Activated CD8-positive, alpha-beta memory T cell treated with anti-CD3 and anti-CD28 coated beads, Interleukin-2, amount 10 ng/mL, durations not matched to agents 7 days and 5 days (primary cell): ENCODE results near the gene ST3GAL4. TPM values are rescaled to one million over a fixed set of nuclear protein-coding genes. Genes with fewer than 3 reads are reported as not detected.
"Not testable (repeated sequence)": the region's sequence is repeated elsewhere in the genome, so short reads cannot be mapped to it uniquely, and the experiment has no call there.

Experiments used
- ATAC-seq: fragments of 150-1000 bp; cut with Tn5 transposase; one replicate; pipeline ENCODE4 v1.10.0; 2021; ENCODE audit warnings: moderate library complexity
- CTCF ChIA-PET: fragments of 350-600 bp; sonication (Branson Sonifier 250); formaldehyde crosslinking; loops from one replicate; lab custom pipeline; 2021; ENCODE audit warnings: antibody characterized with exemption; lab: Charles Lee
- DNase-seq: peaks from one replicate; pipeline ENCODE4 v3.0.0-alpha.2; 2020
- H3K27ac Mint-ChIP-seq: one replicate; pipeline ENCODE4 v1.8.0; 2021; ENCODE audit warnings: mild to moderate bottlenecking, mixed read lengths
- H3K27me3 Mint-ChIP-seq: one replicate; pipeline ENCODE4 v1.8.0; 2021; ENCODE audit warnings: mixed read lengths
- H3K36me3 Mint-ChIP-seq: one replicate; pipeline ENCODE4 v1.8.0; 2021; ENCODE audit warnings: mild to moderate bottlenecking, mixed read lengths
- H3K4me1 Mint-ChIP-seq: one replicate; pipeline ENCODE4 v1.8.0; 2021; ENCODE audit warnings: mixed read lengths
- H3K4me3 Mint-ChIP-seq: one replicate; pipeline ENCODE4 v1.8.0; 2021; ENCODE audit warnings: mild to moderate bottlenecking, moderate library complexity, mixed read lengths
- H3K9me3 Mint-ChIP-seq: one replicate; pipeline ENCODE4 v1.8.0; 2022; ENCODE audit warnings: low read depth, mixed read lengths
- total RNA-seq, 2 experiments: library from RNA; stranded (reverse); gene quantifications; one replicate each; pipeline ENCODE4 v1.2.3, GENCODE V29; 2021

ST3GAL4 gene
- total RNA-seq, 2 experiments from 2014 or later: 8.8 to 11.5 TPM

DNA sequence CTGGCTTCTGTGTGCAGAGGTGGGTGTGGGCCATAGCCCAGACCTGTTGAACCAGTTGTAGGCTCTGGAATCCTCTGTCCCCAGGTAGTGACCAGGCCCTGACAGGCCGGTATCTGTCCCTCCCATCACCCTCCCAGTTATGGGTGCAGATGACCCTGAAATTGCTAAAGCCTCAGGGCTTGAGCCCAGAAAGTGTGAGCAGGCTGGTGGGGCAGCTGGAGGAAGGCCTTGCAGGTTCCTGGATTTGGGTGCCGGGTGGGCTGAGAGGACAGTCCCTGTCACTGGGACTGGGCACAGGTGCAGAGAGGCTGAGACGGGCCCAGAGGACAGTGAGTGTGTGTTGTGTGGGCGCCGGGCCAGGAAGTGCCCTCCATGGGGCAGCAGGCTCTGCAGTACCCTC lies 10.0 kb downstream of the ST3GAL4 start:
- H3K36me3 Mint-ChIP-seq, H3K27ac Mint-ChIP-seq, H3K9me3 Mint-ChIP-seq, H3K4me1 Mint-ChIP-seq, DNase-seq, H3K27me3 Mint-ChIP-seq, ATAC-seq, H3K4me3 Mint-ChIP-seq, CTCF ChIA-PET: not testable (repeated sequence)

DNA sequence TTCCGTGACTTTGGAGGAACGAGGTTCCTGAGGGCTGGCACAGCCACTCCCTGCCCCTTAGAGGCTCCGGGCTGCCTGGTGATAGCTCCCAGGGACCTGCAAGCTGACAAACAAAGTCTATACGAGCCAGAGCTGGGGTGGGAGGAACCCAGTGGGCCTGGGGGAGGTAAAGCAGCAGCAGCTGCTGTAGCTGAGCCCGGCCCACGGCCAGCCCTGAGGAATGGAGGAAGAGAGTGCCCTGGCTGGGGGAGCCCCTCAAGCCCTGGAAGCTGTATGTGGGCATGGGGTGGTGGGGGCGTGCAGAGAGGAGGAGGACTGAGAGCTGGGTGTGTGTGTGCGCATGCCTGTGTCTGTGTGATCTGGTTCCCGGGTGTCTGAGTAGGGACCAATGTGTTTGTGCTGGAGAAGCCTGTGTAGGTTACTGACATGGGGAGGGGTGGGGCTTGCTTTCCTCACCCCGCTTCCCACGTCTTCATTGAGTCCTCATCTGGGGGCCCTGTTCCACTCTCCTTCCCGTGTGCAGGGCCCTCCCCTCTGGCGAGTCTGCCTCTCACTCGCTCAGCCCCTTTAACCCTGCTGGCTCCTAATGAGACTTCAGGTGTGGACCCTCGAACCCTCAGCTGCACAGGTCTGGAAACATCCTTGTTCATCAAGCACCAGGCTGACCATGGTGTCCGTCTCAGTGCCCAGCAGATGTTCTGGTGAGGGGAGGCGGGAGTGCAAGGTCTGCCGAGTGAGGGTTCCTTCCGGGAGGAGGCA lies 10.8 kb downstream of the ST3GAL4 start:
- H3K9me3 Mint-ChIP-seq: no peaks in the 10 kb centered on the region
- no peaks in the 10 kb centered on the region for H3K27me3 Mint-ChIP-seq
- H3K27ac Mint-ChIP-seq: no peak overlapping the region
- DNase-seq (no peak), ATAC-seq (no peak)
- H3K4me3 Mint-ChIP-seq: no peak overlapping the region
- CTCF ChIA-PET: no interaction called here
- H3K36me3 Mint-ChIP-seq: no peaks in the 10 kb centered on the region
- H3K4me1 Mint-ChIP-seq: no peaks in the 10 kb centered on the region

DNA sequence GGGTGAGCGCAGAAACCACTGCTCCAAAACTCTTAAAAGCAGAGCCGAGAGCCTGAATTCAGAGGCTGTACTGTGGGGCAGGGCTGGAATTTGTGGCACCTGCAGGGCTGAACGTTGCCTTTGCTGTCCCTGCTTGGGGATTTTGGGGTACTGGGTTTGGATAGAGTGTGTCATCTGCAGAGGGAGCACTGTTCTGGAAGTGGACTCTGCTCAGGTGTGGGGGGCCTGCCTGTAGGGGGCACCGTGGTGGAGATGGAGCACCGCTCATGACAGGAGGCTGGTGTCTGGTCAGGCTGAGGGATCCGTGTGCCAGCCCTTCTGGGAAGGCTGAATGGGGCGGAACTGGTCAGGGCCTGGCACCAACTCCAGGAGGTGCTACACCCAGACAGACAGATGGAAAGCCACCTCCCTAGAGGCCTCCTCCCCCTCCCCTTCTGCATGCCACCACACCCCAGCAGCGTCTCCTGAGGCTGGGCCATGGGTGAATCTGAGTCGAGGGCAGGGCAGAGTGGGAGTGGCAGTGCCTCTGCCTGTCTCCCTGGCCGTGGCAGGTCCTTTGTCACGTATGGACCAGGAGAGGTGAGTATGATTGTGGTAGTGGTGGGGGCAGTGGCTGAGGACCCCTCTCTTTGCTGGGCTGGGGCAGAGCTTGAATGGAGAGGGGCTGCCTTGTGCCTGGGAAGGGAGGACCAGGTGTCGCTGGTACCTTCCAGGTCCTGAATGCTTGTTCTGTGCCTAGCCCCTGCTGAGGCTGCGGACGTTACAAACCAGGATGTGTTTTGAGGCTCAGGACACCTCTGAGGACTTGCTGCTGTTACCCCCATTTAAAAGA lies 11.6 kb downstream of the ST3GAL4 start:
- H3K27ac Mint-ChIP-seq, ATAC-seq, H3K4me1 Mint-ChIP-seq, CTCF ChIA-PET, H3K27me3 Mint-ChIP-seq, H3K36me3 Mint-ChIP-seq, DNase-seq, H3K4me3 Mint-ChIP-seq, H3K9me3 Mint-ChIP-seq: not testable (repeated sequence)

DNA sequence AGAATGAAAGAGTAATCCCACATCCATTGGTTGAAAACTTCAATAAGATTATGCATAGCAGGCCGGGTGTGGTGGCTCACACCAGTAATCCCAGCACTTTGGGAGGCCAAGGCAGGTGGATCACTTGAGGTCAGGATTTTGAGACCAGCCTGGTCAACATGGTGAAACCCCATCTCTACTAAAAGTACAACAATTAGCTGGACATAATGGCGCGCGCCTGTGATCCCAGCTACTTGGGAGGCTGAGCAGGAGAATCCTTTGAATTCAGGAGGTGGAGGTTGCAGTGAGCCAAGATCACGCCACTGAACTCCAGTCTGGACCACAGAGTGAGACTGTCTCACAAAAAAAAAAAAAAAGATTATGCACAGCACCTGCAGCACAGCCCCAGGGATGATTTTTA lies 12.3 kb downstream of the ST3GAL4 start:
- H3K4me1 Mint-ChIP-seq, H3K4me3 Mint-ChIP-seq, ATAC-seq, CTCF ChIA-PET, H3K27me3 Mint-ChIP-seq, DNase-seq, H3K36me3 Mint-ChIP-seq, H3K27ac Mint-ChIP-seq, H3K9me3 Mint-ChIP-seq: not testable (repeated sequence)

- DNase-seq, H3K4me3 Mint-ChIP-seq, ATAC-seq, H3K9me3 Mint-ChIP-seq, H3K27ac Mint-ChIP-seq, H3K36me3 Mint-ChIP-seq, H3K27me3 Mint-ChIP-seq, H3K4me1 Mint-ChIP-seq, CTCF ChIA-PET: not testable (repeated sequence)
Measured at GRCh38 chr11:126368336-126369119, 13.0 kb downstream of the ST3GAL4 start.

DNA sequence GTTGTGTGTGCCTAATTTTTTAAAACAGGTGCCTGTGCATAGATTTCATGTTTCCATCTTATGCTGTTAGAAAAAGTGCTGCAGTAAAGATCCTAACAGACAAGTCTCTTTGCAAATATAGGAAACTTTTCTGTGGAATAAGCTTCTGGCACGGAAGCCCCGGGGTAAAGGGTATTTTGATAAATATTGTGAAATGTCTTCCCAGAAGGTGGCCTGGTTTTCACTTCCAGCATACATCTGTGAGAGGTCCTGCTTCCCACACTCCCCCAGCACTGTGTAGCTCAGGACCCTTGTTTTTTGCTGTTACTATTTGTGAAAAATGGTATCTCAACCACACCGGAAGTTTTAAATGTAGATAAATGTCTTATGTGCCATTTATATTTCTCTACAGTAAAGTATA lies 14.5 kb downstream of the ST3GAL4 start:
- no peaks in the 10 kb centered on the region for H3K36me3 Mint-ChIP-seq
- H3K27ac Mint-ChIP-seq: no peak overlapping the region
- no peak overlapping the region for H3K4me3 Mint-ChIP-seq
- no peaks in the 10 kb centered on the region for H3K9me3 Mint-ChIP-seq
- H3K27me3 Mint-ChIP-seq: no peaks in the 10 kb centered on the region
- CTCF ChIA-PET: interaction anchor here (0.8 kb wide), 1 partner anchor 49 kb away, joined by 4 read pairs; no protein-coding TSS in a partner anchor
- ATAC-seq: no peak
- no peaks in the 10 kb centered on the region for H3K4me1 Mint-ChIP-seq
- DNase-seq: no peak

GRCh38 chr11:126371595-126371994 lies 16.1 kb downstream of the ST3GAL4 start:
- no peaks in the 10 kb centered on the region for H3K9me3 Mint-ChIP-seq
- H3K27ac Mint-ChIP-seq: no peak overlapping the region
- DNase-seq (no peak), ATAC-seq (no peak)
- no peaks in the 10 kb centered on the region for H3K36me3 Mint-ChIP-seq
- H3K27me3 Mint-ChIP-seq: no peaks in the 10 kb centered on the region
- CTCF ChIA-PET: no interaction called here
- no peaks in the 10 kb centered on the region for H3K4me1 Mint-ChIP-seq
- no peak overlapping the region for H3K4me3 Mint-ChIP-seq

DNA sequence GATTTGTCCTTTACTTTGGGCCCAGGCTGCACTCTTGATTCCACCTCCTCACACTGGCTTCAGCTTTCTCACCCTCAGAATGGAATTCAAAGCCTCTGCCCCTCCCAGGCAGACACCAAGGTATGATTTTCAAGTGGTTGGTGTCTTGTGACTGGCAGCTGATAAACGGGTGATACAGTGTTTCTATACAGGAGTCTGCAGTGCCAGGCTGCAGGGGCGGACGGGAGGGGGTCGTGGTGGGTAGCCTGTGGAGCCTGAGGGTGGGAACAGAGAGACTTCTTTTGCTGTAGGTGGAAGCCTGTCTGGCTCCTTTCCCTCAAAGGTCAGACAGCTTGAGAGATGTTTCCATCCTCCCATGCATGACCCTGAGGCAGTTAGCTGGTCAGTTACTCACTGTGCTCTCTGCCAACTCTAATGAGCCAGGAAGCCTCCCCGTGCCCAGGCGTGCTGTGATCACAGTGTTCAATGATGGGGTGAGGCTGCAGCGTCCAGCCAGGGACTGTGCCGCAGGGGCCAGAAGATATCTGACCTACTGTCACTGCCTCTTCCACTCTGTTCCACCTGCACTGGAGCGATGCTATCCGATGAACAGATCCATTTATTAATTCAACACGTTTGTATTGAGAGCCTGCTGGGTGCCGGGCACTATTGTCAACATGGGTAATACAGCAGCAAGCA lies 18.0 kb downstream of the ST3GAL4 start:
- H3K36me3 Mint-ChIP-seq, H3K9me3 Mint-ChIP-seq, H3K4me1 Mint-ChIP-seq, H3K4me3 Mint-ChIP-seq, H3K27ac Mint-ChIP-seq, DNase-seq, CTCF ChIA-PET, ATAC-seq, H3K27me3 Mint-ChIP-seq: not testable (repeated sequence)

- H3K4me3 Mint-ChIP-seq, H3K9me3 Mint-ChIP-seq, DNase-seq, ATAC-seq, CTCF ChIA-PET, H3K4me1 Mint-ChIP-seq, H3K36me3 Mint-ChIP-seq, H3K27ac Mint-ChIP-seq, H3K27me3 Mint-ChIP-seq: not testable (repeated sequence)
Measured at GRCh38 chr11:126374562-126375300, 19.2 kb downstream of the ST3GAL4 start.

DNA sequence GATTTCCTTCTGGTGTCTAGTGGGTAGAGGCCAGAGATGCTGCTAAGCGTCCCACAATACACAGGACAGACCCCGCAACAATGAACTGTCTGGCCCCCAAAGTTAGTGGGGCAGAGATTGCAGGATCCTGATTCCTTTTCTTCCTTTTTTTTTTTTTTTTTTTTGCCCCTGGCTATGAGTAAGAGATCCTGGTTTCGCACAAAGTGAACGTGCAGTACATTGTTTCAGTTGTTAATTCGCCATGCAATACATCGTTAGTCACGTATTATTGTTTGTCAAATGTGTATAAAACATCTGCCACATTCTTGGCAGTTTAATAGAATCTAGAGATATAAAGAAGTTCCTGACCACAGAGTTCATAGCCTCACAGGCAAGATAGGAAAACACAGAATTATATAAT lies 20.2 kb downstream of the ST3GAL4 start:
- Mint-ChIP-seq H3K9me3 (no peaks in the 10 kb centered on the region), H3K4me3 (no peak overlapping the region), H3K27ac (no peak overlapping the region), H3K27me3 (no peaks in the 10 kb centered on the region), H3K36me3 (no peaks in the 10 kb centered on the region), H3K4me1 (no peaks in the 10 kb centered on the region)
- ATAC-seq: no peak
- no peak for DNase-seq
- CTCF ChIA-PET: no interaction called here

- no peak for DNase-seq
- ATAC-seq: no peak
- no peak overlapping the region for H3K27ac Mint-ChIP-seq
- H3K4me1 Mint-ChIP-seq: no peaks in the 10 kb centered on the region
- H3K9me3 Mint-ChIP-seq: no peaks in the 10 kb centered on the region
- no peak overlapping the region for H3K4me3 Mint-ChIP-seq
- CTCF ChIA-PET: no interaction called here
- no peaks in the 10 kb centered on the region for H3K36me3 Mint-ChIP-seq
- no peaks in the 10 kb centered on the region for H3K27me3 Mint-ChIP-seq
Measured at GRCh38 chr11:126378763-126379162, 23.3 kb downstream of the ST3GAL4 start.

DNA sequence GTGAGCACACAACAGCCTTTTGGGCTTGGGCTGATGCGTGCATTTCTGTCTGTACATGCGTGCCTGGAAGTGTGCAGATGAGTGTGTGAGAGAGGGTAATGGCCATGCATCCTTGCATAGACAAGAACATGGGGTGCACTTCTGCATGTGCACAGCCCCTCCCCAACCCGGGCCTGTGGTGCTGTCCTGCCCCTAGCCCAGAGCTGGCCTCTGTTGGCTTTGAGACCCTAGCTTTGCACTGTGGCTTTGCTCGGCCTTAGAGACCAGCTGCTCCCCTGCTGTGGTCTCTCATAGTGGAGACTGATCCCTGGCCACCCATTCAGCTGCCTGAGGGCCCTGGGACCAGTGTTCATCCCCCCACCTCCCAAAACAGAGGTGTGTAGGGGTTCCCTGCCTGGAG lies 25.4 kb downstream of the ST3GAL4 start:
- no peaks in the 10 kb centered on the region for H3K4me1 Mint-ChIP-seq
- DNase-seq: no peak

More for the DNA sequence above, 25.4 kb downstream of the ST3GAL4 start:
- Mint-ChIP-seq H3K27me3 (no peaks in the 10 kb centered on the region), H3K36me3 (no peaks in the 10 kb centered on the region), H3K4me3 (no peak overlapping the region), H3K9me3 (no peaks in the 10 kb centered on the region), H3K27ac (no peak overlapping the region)
- ATAC-seq: no peak
- CTCF ChIA-PET: no interaction called here
